ENCODE results near the gene ATG4B. TPM values are rescaled to one million over a fixed set of nuclear protein-coding genes. Genes with fewer than 3 reads are reported as not detected.
A peak's percentile ranks its signal among the peaks of the same experiment; 100 is the strongest.

ATG4B gene
- total RNA-seq, 1 donor from 2014 or later = 130 TPM

- DNase-seq (ENCODE audit: low spot score) = no peak
These were observed 24.3 kb upstream of the ATG4B start for GRCh38 chr2:241613017-241613780.

- DNase-seq (ENCODE audit: low spot score) = no peak
These were observed 22.5 kb upstream of the ATG4B start for GRCh38 chr2:241615041-241615440.

GRCh38 chr2:241615522-241616052 is 21.9 kb upstream of the ATG4B start:
- DNase-seq (ENCODE audit: low spot score) = no peak

GRCh38 chr2:241616168-241617125 is 21.0 kb upstream of the ATG4B start:
- DNase-seq (ENCODE audit: low spot score) = no peak

GRCh38 chr2:241617431-241618154 is 19.9 kb upstream of the ATG4B start:
- no peak for DNase-seq (ENCODE audit: low spot score)

GRCh38 chr2:241618296-241618805 is 19.1 kb upstream of the ATG4B start:
- DNase-seq (ENCODE audit: low spot score) = no peak

- DNase-seq (ENCODE audit: low spot score) = no peak
These were observed 18.7 kb upstream of the ATG4B start for GRCh38 chr2:241618829-241619228.

GRCh38 chr2:241619597-241620418 is 17.7 kb upstream of the ATG4B start:
- no peak for DNase-seq (ENCODE audit: low spot score)

- DNase-seq (ENCODE audit: low spot score) = no peak
These were observed 17.1 kb upstream of the ATG4B start for GRCh38 chr2:241620419-241620769.

GRCh38 chr2:241627675-241628074 is 9.8 kb upstream of the ATG4B start:
- no peak for DNase-seq (ENCODE audit: low spot score)

- no peak for DNase-seq (ENCODE audit: low spot score)
These were observed 7.6 kb upstream of the ATG4B start for GRCh38 chr2:241629762-241630435.

- no peak for DNase-seq (ENCODE audit: low spot score)
These were observed 4.8 kb upstream of the ATG4B start for GRCh38 chr2:241632478-241633325.

GRCh38 chr2:241633561-241633960 is 3.9 kb upstream of the ATG4B start:
- no peak for DNase-seq (ENCODE audit: low spot score)

GRCh38 chr2:241635756-241636155 is 1.7 kb upstream of the ATG4B start:
- no peak for DNase-seq (ENCODE audit: low spot score)

GRCh38 chr2:241636182-241637017 is 1.1 kb upstream of the ATG4B start:
- DNase-seq (ENCODE audit: low spot score) = peak; percentile 59

GRCh38 chr2:241637795-241638660 is 535 bp downstream of the ATG4B start:
- DNase-seq (ENCODE audit: low spot score) = no peak

- no peak for DNase-seq (ENCODE audit: low spot score)
These were observed 1.4 kb downstream of the ATG4B start for GRCh38 chr2:241638940-241639339.

All from mucosa of gallbladder (tissue), 1 donor.